GM19025 (cell line): ENCODE data around the gene LKAAEAR1.
"Not testable (repeated sequence)": the region's sequence is repeated elsewhere in the genome, so short reads cannot be mapped to it uniquely, and the experiment has no call there.

Experiments
- ATAC-seq: cut with Tn5 transposase; IDR thresholded peaks from one replicate; pipeline ENCODE4 v1.9.1; 2021; ENCODE audit warnings: mild to moderate bottlenecking, low read depth, moderate library complexity; ENCODE audit not compliant: unreplicated experiment

The LKAAEAR1 gene, protein sequence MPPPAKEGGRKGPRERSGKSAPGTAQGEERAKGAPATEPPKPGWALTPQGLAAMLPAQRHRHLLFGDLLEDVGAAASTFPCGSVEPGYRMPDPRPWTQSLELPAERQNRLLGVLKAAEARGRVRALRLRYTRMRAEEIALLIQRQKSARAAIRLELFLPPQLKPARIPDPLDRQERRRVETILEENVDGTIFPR

GRCh38 chr20:64083804-64084684 is at the start of gene LKAAEAR1:
LKAAEAR1 (minus strand) TSS chr20:64084398; CDS start chr20:64084219, 179 bp downstream.
- no peak for ATAC-seq

- no peak for ATAC-seq
Observed at GRCh38 chr20:64131406-64131805, 47.2 kb upstream of the LKAAEAR1 start.

DNA sequence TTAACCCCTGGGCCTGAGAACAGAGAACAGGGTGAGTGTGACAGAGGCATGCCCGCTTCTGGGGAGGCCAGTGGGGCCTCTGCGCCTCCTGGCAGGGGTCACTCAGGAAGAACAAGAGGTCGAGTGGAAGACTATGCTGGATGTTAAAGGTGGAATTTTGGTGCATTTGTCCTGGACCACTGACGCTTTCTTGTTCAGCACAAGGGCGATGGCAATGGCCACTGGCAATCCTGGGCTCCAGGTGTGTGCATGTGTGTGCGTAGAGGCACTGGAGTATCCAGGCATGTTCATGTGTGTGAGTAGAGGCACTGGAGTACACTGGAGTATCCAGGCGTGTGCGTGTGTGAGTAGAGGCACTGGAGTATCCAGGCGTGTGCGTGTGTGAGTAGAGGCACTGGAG is 46.7 kb upstream of the LKAAEAR1 start:
- ATAC-seq: no peak

GRCh38 chr20:64130271-64130670 is 46.1 kb upstream of the LKAAEAR1 start:
- no peak for ATAC-seq

DNA sequence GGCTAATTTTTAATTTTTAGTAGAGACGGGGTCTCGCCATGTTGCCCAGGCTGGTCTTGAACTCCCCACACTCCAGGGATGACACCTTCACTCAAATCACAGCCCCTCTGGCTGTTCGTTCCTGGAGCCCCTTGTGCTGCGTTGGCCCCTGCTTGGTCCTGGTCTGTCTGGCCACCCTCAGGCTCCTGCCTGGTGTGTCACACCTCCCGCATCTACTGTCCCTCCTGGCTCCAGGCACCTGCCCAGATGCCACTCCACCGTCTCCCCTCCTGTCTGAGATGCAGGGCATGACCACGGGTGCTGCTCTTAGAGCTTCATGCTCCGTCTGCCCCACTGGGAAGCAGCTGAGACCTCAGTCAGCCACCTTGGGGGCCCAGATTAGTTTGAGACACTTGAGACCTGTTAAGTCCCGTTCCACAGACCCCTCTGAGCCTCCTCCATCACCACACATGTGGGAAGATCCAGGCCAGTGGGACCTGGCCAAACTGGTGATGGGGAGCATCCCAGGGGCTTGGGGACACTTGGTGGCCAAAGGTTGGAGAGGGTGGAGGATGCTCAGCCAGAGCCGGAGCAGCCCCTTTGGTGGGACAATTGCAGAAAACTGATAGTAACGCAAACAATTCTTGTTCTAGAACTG is 45.1 kb upstream of the LKAAEAR1 start:
- no peak for ATAC-seq

DNA sequence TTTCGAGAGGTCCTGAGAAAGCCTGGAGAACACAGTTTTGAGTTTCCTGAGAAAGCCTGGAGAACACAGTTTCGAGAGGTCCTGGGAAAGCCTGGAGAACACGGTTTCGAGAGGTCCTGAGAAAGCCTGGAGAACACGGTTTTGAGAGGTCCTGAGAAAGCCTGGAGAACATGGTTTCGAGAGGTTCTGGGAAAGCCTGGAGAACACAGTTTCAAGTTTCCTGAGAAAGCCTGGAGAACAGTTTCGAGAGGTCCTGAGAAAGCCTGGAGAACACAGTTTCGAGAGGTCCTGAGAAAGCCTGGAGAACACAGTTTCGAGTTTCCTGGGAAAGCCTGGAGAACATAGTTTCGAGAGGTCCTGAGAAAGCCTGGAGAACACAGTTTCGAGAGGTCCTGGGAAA is 39.3 kb upstream of the LKAAEAR1 start:
- ATAC-seq: not testable (repeated sequence)

DNA sequence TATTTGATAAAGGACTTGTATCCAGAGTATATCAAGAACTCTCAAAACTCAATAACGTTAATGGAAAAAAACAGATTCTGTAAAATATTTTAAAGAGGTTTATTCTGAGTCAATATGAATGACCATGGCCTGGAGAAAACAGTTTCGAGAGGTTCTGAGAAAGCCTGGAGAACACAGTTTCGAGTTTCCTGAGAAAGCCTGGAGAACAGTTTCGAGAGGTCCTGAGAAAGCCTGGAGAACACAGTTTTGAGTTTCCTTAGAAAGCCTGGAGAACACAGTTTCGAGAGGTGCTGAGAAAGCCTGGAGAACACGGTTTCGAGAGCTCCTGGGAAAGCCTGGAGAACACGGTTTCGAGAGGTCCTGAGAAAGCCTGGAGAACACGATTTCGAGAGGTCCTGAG is 38.7 kb upstream of the LKAAEAR1 start:
- ATAC-seq: not testable (repeated sequence)

GRCh38 chr20:64121586-64121985 is 37.4 kb upstream of the LKAAEAR1 start:
- no peak for ATAC-seq

- ATAC-seq: no peak
Observed at GRCh38 chr20:64119681-64120341, 35.6 kb upstream of the LKAAEAR1 start.

DNA sequence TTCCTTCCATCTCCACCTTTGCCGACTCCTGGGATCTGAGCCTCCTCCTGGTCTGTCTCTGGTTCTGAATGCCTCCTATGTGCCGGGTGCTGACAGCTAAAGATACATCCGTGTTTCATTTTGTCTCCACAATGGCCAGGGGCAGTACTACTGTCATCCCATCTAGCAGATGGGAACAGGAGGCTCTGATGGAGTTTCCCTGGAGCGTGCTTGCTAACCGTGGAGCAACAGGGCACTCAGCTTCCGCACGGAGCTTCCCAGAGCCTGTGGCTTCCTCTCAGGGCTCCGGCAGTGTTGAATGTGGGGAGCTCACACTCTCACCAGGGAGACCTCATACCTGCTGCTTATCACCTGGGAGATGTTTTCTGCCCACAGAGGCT is 35.1 kb upstream of the LKAAEAR1 start:
- no peak for ATAC-seq

- ATAC-seq: not testable (repeated sequence)
Observed at GRCh38 chr20:64117432-64117777, 33.2 kb upstream of the LKAAEAR1 start.

- ATAC-seq: no peak
Observed at GRCh38 chr20:64116541-64117431, 32.6 kb upstream of the LKAAEAR1 start.

DNA sequence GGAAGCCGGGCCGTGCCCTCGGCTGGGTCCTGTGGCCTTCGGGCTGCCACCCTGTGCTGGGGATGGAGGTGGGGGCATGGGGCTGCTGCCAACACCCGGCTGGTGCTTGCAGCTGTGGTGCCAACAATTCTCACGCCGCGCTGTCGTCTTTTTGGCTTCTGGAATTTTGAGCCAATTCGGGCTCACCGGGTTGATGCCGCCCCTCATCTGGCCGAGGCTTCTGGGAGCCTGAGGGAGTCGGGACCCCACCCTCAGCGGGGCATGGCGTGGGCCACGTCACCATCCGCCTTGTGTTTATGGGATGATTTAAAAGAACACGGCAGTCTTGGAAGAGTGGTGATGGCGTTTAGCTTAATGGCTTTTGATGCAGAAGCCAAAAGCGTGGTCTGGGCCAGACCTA is 31.8 kb upstream of the LKAAEAR1 start:
- ATAC-seq: no peak

- ATAC-seq: no peak
Observed at GRCh38 chr20:64115171-64115911, 31.1 kb upstream of the LKAAEAR1 start.

- ATAC-seq: no peak
Observed at GRCh38 chr20:64114356-64114971, 30.3 kb upstream of the LKAAEAR1 start.

- no peak for ATAC-seq
Observed at GRCh38 chr20:64113796-64114355, 29.7 kb upstream of the LKAAEAR1 start.

DNA sequence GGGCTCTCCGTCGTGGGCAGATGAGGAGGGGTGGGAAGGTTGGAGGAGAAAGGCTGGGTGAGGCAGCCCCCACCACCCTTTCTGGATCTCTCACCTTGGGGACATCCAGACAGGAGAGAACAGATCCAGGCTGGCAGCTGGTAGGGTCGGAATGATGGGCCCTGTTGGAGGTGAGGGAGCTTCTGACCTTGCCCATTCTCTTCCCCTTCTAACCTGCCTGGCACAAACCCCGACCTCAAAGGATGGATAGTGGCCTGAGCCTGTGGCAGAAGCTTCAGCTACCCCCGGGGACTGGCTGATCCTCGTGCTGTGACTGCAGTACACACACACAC is 29.2 kb upstream of the LKAAEAR1 start:
- no peak for ATAC-seq

DNA sequence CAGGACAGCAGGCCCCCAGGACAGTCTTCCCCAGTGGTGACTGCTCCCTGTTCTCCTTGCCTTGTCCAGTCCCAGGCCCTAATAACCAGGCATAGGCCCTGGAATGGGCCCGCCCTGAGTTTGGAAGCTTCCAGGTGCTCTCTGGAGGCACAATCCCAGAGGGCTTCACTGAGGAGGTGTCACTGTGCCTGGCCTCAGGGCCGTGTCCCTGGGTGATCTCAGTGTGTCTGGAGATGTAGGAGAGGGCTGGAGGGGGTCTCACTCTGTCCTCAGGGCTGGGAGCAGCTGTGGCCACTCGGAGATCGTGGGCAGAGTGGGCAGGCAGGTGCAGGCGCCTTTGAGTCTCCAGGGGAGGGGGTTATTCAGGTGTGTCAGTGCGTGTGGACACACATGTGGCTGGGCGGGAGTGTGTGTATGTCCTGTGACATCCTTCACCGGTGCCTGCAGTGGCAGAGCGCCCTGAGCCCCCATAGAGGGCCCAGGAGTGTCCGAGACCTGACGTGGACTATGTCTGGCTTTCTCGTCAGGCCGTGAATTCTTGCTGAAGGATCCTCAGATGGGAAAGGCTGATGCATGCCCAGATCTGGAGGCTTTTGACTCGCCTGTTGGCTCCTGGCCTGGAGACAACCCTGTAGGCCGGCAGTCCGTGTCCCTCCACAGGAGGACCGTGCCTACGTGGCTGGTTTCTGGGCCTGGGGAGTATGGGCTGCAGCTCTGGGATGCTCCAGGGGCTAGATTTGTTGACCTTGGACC is 28.7 kb upstream of the LKAAEAR1 start:
- no peak for ATAC-seq
